ENCODE data around the gene PHACTR1.

DNA sequence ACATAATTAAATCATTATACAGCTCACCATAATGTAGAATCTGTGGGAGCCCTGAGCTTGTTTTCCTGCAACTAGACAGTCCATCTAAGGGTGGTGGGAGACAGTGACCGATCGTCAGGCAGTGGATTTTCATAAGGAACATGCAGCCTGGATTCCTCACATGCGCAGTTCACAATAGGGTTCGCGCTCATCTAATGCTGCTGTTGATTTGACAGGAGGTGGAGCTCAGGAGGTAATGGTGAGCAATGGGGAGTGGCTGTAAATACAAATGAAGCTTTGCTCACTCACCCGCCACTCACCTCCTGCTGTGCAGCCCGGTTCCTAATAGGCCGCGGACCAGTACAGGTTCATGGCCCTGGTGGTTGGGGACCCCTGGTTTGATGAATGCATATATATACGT, 470.3 kb downstream of the PHACTR1 start:
- TF ChIP-seq, protein P1, sequence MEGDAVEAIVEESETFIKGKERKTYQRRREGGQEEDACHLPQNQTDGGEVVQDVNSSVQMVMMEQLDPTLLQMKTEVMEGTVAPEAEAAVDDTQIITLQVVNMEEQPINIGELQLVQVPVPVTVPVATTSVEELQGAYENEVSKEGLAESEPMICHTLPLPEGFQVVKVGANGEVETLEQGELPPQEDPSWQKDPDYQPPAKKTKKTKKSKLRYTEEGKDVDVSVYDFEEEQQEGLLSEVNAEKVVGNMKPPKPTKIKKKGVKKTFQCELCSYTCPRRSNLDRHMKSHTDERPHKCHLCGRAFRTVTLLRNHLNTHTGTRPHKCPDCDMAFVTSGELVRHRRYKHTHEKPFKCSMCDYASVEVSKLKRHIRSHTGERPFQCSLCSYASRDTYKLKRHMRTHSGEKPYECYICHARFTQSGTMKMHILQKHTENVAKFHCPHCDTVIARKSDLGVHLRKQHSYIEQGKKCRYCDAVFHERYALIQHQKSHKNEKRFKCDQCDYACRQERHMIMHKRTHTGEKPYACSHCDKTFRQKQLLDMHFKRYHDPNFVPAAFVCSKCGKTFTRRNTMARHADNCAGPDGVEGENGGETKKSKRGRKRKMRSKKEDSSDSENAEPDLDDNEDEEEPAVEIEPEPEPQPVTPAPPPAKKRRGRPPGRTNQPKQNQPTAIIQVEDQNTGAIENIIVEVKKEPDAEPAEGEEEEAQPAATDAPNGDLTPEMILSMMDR (IDR thresholded peaks at IDR 0.05; ENCODE audit: low read depth, low read length, missing input control) = no peak
- TF ChIP-seq RXRA (IDR thresholded peaks at IDR 0.05) (no peak), NR2F2 (IDR thresholded peaks at IDR 0.05) (no peak), HNF4A (conservative IDR thresholded peaks at IDR 0.05) (no peak), HNF4G (IDR thresholded peaks at IDR 0.05) (no peak), JUND (IDR thresholded peaks at IDR 0.05) (no peak), GABPA (IDR thresholded peaks at IDR 0.05 in 1 of 2, conservative IDR thresholded peaks at IDR 0.05 in 1 of 2) (no peak), YY1 (IDR thresholded peaks at IDR 0.05) (no peak), ZBTB33 (IDR thresholded peaks at IDR 0.05) (no peak), RAD21 (IDR thresholded peaks at IDR 0.05) (no peak)
- TF ChIP-seq, protein P2, sequence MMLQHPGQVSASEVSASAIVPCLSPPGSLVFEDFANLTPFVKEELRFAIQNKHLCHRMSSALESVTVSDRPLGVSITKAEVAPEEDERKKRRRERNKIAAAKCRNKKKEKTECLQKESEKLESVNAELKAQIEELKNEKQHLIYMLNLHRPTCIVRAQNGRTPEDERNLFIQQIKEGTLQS (IDR thresholded peaks at IDR 0.05) = no peak

All from liver (tissue), 3 donors.